SK-N-SH (cell line): Measurements from ENCODE around the gene AHCY. TPM values are rescaled to one million over a fixed set of nuclear protein-coding genes. Genes with fewer than 3 reads are reported as not detected.

Experiments used
- CTCF ChIA-PET: fragments of 300-600, 350-600 bp; formaldehyde crosslinking; extraction: SDS; loops from one replicate; lab custom pipeline; 2021; lab: Yijun Ruan, JAX
- POLR2A ChIA-PET: fragments of 350-600 bp; sonication (Branson Sonifier 250); formaldehyde crosslinking; extraction: SDS; loops from one replicate; lab custom pipeline; 2020; ENCODE audit warnings: antibody characterized with exemption, inconsistent platforms; lab: Yijun Ruan, JAX
- DNase-seq: peaks from one replicate; pipeline ENCODE4 v3.0.0; 2012
- H2AFZ ChIP-seq: fragments of 200-600 bp; sonication (generic); 2 replicates; pipeline ENCODE4 v1.8.1; 2016; ENCODE audit warnings: antibody characterized with exemption, mild to moderate bottlenecking, low read depth
- H3F3A ChIP-seq: fragments of 200-600 bp; sonication (generic); replicated peaks from 2 replicates; pipeline ENCODE3; 2016; ENCODE audit warnings: antibody characterized with exemption, mild to moderate bottlenecking; ENCODE audit not compliant: insufficient read depth
- H3K27ac ChIP-seq, 2 experiments: fragments of 200-500 bp in 1 of 2; fragments of 200-600 bp in 1 of 2; sonication (Bioruptor generic) in 1 of 2; sonication (generic), shearing (Covaris generic) in 1 of 2; 2 replicates each; pipeline versions ENCODE4 v1.5.1 to v1.6.1; 2014 to 2016; ENCODE audit warnings: low read depth in 2 of 2, inconsistent platforms in 1 of 2, low read length in 1 of 2, mild to moderate bottlenecking in 1 of 2, mixed read lengths in 1 of 2
- H3K27me3 ChIP-seq: fragments of 200-600 bp; sonication (generic), shearing (Covaris generic); 2 replicates; pipeline ENCODE4 v1.6.1; 2016; ENCODE audit warnings: mixed run types; ENCODE audit not compliant: insufficient read depth
- H3K36me3 ChIP-seq, 2 experiments: fragments of 200-500 bp in 1 of 2; fragments of 200-600 bp in 1 of 2; sonication (Bioruptor generic) in 1 of 2; sonication (generic) in 1 of 2; replicated peaks in 1 of 2; 2 replicates each; pipeline versions ENCODE3 to v1.5.1; 2014 to 2016; ENCODE audit warnings: low read length in 1 of 2, mild to moderate bottlenecking in 1 of 2; ENCODE audit not compliant: insufficient read depth in 2 of 2, control insufficient read depth in 1 of 2
- H3K4me1 ChIP-seq, 2 experiments: fragments of 200-500 bp in 1 of 2; fragments of 200-600 bp in 1 of 2; sonication (Bioruptor generic) in 1 of 2; sonication (generic), shearing (Covaris generic) in 1 of 2; 2 replicates each; pipeline versions ENCODE4 v1.5.1 to v1.6.1; 2014 to 2016; ENCODE audit warnings: low read depth in 1 of 2, low read length in 1 of 2, mixed run types in 1 of 2; ENCODE audit not compliant: insufficient read depth in 2 of 2, control insufficient read depth in 1 of 2
- H3K4me2 ChIP-seq: fragments of 200-600 bp; sonication (generic), shearing (Covaris generic); 2 replicates; pipeline ENCODE4 v1.6.1; 2017; ENCODE audit warnings: mixed run types
- H3K4me3 ChIP-seq, 2 experiments: fragments of 200-500 bp in 1 of 2; fragments of 200-600 bp in 1 of 2; sonication (Bioruptor generic) in 1 of 2; sonication (generic), shearing (Covaris generic) in 1 of 2; 2 replicates each; pipeline versions ENCODE4 v1.5.1 to v1.8.1; 2014 to 2016; ENCODE audit warnings: low read depth in 2 of 2, inconsistent platforms in 1 of 2, low read length in 1 of 2, mild to moderate bottlenecking in 1 of 2, mixed read lengths in 1 of 2, moderate library complexity in 1 of 2
- H3K79me2 ChIP-seq: fragments of 200-600 bp; sonication (generic); 2 replicates; pipeline ENCODE4 v1.8.1; 2017; ENCODE audit warnings: mild to moderate bottlenecking; ENCODE audit not compliant: insufficient read depth
- H3K9ac ChIP-seq: fragments of 200-600 bp; sonication (generic); 2 replicates; pipeline ENCODE4 v1.6.1; 2017; ENCODE audit warnings: mixed run types
- H3K9me2 ChIP-seq: fragments of 200-600 bp; sonication (generic); 2 replicates; pipeline ENCODE4 v1.6.1; 2017; ENCODE audit warnings: mixed run types
- H3K9me3 ChIP-seq: fragments of 200-600 bp; sonication (generic); 2 replicates; pipeline ENCODE4 v1.6.1; 2017; ENCODE audit warnings: mixed run types, mild to moderate bottlenecking, moderate library complexity
- H4K20me1 ChIP-seq: fragments of 200-600 bp; sonication (generic); 2 replicates; pipeline ENCODE4 v1.6.1; 2017; ENCODE audit warnings: mild to moderate bottlenecking, mixed run types; ENCODE audit not compliant: insufficient read depth
- CHD2 ChIP-seq: fragments of 150-350 bp; IDR thresholded peaks from 2 replicates; pipeline ENCODE4 v1.6.1; 2018; ENCODE audit warnings: low read length; ENCODE audit not compliant: partially characterized antibody
- ELF1 ChIP-seq: IDR thresholded peaks from 2 replicates; pipeline ENCODE4 v1.4.0; 2012
- EP300 ChIP-seq, 2 experiments: IDR thresholded peaks; 2 replicates each; pipeline versions ENCODE4 v1.4.0 to v1.6.1; 2012; ENCODE audit warnings: borderline replicate concordance in 1 of 2, low read depth in 1 of 2, low read length in 1 of 2
- EZH2phosphoT487 ChIP-seq: fragments of 200-600 bp; sonication (generic); IDR thresholded peaks from 2 replicates; pipeline ENCODE4 v1.6.1; 2017; ENCODE audit warnings: low read depth, mixed run types, mild to moderate bottlenecking, antibody characterized with exemption, moderate library complexity, borderline replicate concordance
- FOXM1 ChIP-seq: IDR thresholded peaks from 2 replicates; pipeline ENCODE4 v1.4.0; 2012; ENCODE audit warnings: low read depth, mild to moderate bottlenecking
- GABPA ChIP-seq: IDR thresholded peaks from 2 replicates; pipeline ENCODE4 v1.4.0; 2012; ENCODE audit warnings: low read depth, mild to moderate bottlenecking
- NRF1 ChIP-seq: IDR thresholded peaks from 2 replicates; pipeline ENCODE4 v1.6.1; 2012; ENCODE audit warnings: low read depth, mild to moderate bottlenecking, low read length
- RAD21 ChIP-seq: IDR thresholded peaks from 2 replicates; pipeline ENCODE4 v1.6.1; 2012; ENCODE audit warnings: mild to moderate bottlenecking, low read length
- RCOR1 ChIP-seq: fragments of 150-350 bp; IDR thresholded peaks from 2 replicates; pipeline ENCODE4 v1.6.1; 2017; ENCODE audit warnings: antibody characterized with exemption, low read length
- RFX5 ChIP-seq: IDR thresholded peaks from 2 replicates; pipeline ENCODE4 v1.6.1; 2012; ENCODE audit warnings: mild to moderate bottlenecking, improper control_type of control experiment, low read length
- RXRA ChIP-seq: IDR thresholded peaks from 2 replicates; pipeline ENCODE4 v1.4.0; 2012; ENCODE audit warnings: low read depth, mild to moderate bottlenecking, borderline replicate concordance
- SIN3A ChIP-seq: IDR thresholded peaks from 2 replicates; pipeline ENCODE4 v1.6.1; 2012; ENCODE audit warnings: low read depth, mild to moderate bottlenecking, low read length, moderate library complexity, borderline replicate concordance
- SMC3 ChIP-seq: IDR thresholded peaks from 2 replicates; pipeline ENCODE4 v1.6.1; 2012; ENCODE audit warnings: low read depth, low read length, improper control_type of control experiment
- TAF1 ChIP-seq: IDR thresholded peaks from 2 replicates; pipeline ENCODE4 v1.6.1; 2012; ENCODE audit warnings: low read depth, mild to moderate bottlenecking, low read length, moderate library complexity, borderline replicate concordance
- YY1 ChIP-seq: IDR thresholded peaks from 2 replicates; pipeline ENCODE4 v1.4.0; 2012; ENCODE audit warnings: low read depth, mild to moderate bottlenecking
- WGBS: methylation state at CpG from one replicate; pipeline ENCODE4 v1.1.6; 2017; ENCODE audit warnings: low lambda C conversion rate; 5-methylcytosine and 5-hydroxymethylcytosine counted together
- polyA plus RNA-seq, 3 experiments: library from polyadenylated mRNA; depleted of rRNA; stranded (reverse); fragments of >200 nt; gene quantifications; 2 replicates each; pipeline ENCODE4 v1.2.3, GENCODE V29; 2012
- TF ChIP-seq, protein P1 (sequence below): IDR thresholded peaks from 2 replicates; pipeline ENCODE4 v1.4.0; 2012; ENCODE audit warnings: low read depth
- TF ChIP-seq, protein P2 (sequence below): fragments of 200-600 bp; sonication (generic); IDR thresholded peaks from 2 replicates; pipeline ENCODE4 v1.6.1; 2017; ENCODE audit warnings: antibody characterized with exemption, mild to moderate bottlenecking, moderate library complexity
- TF ChIP-seq, protein P3 (sequence below): fragments of 150-350 bp; IDR thresholded peaks from 2 replicates; pipeline ENCODE4 v1.6.1; 2017; ENCODE audit warnings: antibody characterized with exemption, low read length, low read depth, borderline replicate concordance
- TF ChIP-seq, protein P4 (sequence below): fragments of 150-350 bp; IDR thresholded peaks from 2 replicates; pipeline ENCODE4 v1.6.1; 2016; ENCODE audit warnings: mild to moderate bottlenecking, low read depth, low read length
- TF ChIP-seq, protein P5 (sequence below): IDR thresholded peaks from 2 replicates; pipeline ENCODE4 v1.6.1; 2012; ENCODE audit warnings: mild to moderate bottlenecking, low read depth, low read length, moderate library complexity

AHCY gene
- polyA plus RNA-seq, 1 of the 3 experiments (the other 2 are of a cell fraction) = 196 TPM

DNA sequence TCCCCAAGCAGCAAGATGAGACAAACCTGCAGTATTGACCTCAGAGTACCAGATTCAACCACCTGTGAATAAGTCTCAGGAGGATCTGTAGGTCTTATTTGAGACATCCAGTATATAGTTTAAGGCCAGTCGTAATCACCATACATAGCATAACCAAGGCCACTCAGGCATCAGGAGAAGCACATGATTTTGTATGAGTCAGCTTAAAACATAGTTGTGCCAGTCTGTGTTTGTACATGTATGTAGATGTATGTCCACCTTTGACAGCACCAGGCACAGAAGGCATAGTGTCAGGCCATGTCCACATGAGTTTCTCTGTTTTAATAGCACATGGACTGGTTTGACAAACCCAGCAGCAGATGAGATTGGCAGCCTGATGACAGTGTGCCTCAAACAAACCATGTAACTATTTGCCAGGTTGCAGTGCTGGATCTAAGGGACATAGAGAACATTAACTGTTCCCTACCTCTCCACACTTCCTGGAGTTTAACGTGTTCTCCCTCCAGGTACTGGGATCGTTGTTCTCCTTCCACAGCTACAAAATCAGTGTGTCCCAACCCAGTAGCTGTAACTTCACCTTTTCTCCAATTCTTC is 70.6 kb downstream of the AHCY start:
- Histone ChIP-seq H3K27me3 (no peaks in the 10 kb centered on the region), H3K27ac (no peak overlapping the region), H3K4me2 (no peak overlapping the region), H3K9me3 (peaks cover 5% of the 10 kb centered on the region; the same call in 1 of the 2 replicates), H3F3A (no peaks in the 10 kb centered on the region), H4K20me1 (no peaks in the 10 kb centered on the region), H3K36me3 (no peaks in the 10 kb centered on the region), H3K9ac (no peak overlapping the region), H3K4me3 (no peak overlapping the region), H3K4me1 (no peaks in the 10 kb centered on the region), H3K9me2 (no peaks in the 10 kb centered on the region), H3K79me2 (no peaks in the 10 kb centered on the region), H2AFZ (no peak overlapping the region)
- TF ChIP-seq EZH2phosphoT487 = no peak
- TF ChIP-seq ELF1 = no peak
- no peak for DNase-seq
- POLR2A ChIA-PET = no interaction called here
- WGBS = 48% methylated on average over 3 of the region's 3 CpGs
- CTCF ChIA-PET = no interaction called here

DNA sequence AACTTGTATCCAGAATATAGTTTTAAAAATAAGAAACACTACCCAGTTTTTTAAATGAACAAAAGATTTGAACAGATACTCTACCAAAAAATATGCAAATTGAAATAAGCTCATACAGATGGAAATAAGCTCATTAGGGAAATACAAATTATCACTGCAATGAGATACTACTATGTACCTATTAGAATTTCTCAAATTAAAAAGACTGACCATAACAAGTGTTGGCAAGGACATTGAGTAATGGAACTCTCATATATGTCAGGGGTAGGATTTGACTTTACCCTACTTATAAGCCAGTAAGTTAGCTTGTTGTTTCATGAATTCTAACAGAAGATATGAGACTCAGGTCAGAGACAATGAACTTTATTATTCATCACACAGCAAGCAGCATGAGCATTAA is 71.5 kb downstream of the AHCY start:
- no peak overlapping the region for H2AFZ ChIP-seq
- H3K4me3 ChIP-seq = no peak overlapping the region
- no peaks in the 10 kb centered on the region for H3K79me2 ChIP-seq
- no peak overlapping the region for H3K4me2 ChIP-seq
- POLR2A ChIA-PET = no interaction called here
- H4K20me1 ChIP-seq = no peaks in the 10 kb centered on the region
- CTCF ChIA-PET = interaction anchor here (0.9 kb wide), 1 partner anchor 24 kb away, joined by 3 read pairs; no protein-coding TSS in a partner anchor
- no peaks in the 10 kb centered on the region for H3K4me1 ChIP-seq
- H3K9ac ChIP-seq = no peak overlapping the region
- H3K36me3 ChIP-seq = no peaks in the 10 kb centered on the region
- DNase-seq = no peak
- no peaks in the 10 kb centered on the region for H3K9me2 ChIP-seq
- no peaks in the 10 kb centered on the region for H3K27me3 ChIP-seq
- TF ChIP-seq RAD21 = no peak
- no peak for TF ChIP-seq YY1
- TF ChIP-seq, protein P1, sequence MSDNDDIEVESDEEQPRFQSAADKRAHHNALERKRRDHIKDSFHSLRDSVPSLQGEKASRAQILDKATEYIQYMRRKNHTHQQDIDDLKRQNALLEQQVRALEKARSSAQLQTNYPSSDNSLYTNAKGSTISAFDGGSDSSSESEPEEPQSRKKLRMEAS = no peak
- TF ChIP-seq SIN3A = no peak
- TF ChIP-seq NRF1 = no peak
- TF ChIP-seq RCOR1 = no peak
- no peak for TF ChIP-seq EP300 (IDR thresholded peaks at IDR 0.05; ENCODE audit: borderline replicate concordance in 1 of 2, low read depth in 1 of 2, low read length in 1 of 2)
- no peak for TF ChIP-seq FOXM1
- TF ChIP-seq CHD2 = no peak
- TF ChIP-seq TAF1 = no peak
- TF ChIP-seq, protein P2, sequence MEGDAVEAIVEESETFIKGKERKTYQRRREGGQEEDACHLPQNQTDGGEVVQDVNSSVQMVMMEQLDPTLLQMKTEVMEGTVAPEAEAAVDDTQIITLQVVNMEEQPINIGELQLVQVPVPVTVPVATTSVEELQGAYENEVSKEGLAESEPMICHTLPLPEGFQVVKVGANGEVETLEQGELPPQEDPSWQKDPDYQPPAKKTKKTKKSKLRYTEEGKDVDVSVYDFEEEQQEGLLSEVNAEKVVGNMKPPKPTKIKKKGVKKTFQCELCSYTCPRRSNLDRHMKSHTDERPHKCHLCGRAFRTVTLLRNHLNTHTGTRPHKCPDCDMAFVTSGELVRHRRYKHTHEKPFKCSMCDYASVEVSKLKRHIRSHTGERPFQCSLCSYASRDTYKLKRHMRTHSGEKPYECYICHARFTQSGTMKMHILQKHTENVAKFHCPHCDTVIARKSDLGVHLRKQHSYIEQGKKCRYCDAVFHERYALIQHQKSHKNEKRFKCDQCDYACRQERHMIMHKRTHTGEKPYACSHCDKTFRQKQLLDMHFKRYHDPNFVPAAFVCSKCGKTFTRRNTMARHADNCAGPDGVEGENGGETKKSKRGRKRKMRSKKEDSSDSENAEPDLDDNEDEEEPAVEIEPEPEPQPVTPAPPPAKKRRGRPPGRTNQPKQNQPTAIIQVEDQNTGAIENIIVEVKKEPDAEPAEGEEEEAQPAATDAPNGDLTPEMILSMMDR = no peak
- TF ChIP-seq RXRA = no peak
- TF ChIP-seq RFX5 = no peak
- TF ChIP-seq, protein P3, sequence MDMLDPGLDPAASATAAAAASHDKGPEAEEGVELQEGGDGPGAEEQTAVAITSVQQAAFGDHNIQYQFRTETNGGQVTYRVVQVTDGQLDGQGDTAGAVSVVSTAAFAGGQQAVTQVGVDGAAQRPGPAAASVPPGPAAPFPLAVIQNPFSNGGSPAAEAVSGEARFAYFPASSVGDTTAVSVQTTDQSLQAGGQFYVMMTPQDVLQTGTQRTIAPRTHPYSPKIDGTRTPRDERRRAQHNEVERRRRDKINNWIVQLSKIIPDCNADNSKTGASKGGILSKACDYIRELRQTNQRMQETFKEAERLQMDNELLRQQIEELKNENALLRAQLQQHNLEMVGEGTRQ = no peak
- TF ChIP-seq, protein P4, sequence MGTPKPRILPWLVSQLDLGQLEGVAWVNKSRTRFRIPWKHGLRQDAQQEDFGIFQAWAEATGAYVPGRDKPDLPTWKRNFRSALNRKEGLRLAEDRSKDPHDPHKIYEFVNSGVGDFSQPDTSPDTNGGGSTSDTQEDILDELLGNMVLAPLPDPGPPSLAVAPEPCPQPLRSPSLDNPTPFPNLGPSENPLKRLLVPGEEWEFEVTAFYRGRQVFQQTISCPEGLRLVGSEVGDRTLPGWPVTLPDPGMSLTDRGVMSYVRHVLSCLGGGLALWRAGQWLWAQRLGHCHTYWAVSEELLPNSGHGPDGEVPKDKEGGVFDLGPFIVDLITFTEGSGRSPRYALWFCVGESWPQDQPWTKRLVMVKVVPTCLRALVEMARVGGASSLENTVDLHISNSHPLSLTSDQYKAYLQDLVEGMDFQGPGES = no peak
- TF ChIP-seq SMC3 = no peak
- TF ChIP-seq, protein P5, sequence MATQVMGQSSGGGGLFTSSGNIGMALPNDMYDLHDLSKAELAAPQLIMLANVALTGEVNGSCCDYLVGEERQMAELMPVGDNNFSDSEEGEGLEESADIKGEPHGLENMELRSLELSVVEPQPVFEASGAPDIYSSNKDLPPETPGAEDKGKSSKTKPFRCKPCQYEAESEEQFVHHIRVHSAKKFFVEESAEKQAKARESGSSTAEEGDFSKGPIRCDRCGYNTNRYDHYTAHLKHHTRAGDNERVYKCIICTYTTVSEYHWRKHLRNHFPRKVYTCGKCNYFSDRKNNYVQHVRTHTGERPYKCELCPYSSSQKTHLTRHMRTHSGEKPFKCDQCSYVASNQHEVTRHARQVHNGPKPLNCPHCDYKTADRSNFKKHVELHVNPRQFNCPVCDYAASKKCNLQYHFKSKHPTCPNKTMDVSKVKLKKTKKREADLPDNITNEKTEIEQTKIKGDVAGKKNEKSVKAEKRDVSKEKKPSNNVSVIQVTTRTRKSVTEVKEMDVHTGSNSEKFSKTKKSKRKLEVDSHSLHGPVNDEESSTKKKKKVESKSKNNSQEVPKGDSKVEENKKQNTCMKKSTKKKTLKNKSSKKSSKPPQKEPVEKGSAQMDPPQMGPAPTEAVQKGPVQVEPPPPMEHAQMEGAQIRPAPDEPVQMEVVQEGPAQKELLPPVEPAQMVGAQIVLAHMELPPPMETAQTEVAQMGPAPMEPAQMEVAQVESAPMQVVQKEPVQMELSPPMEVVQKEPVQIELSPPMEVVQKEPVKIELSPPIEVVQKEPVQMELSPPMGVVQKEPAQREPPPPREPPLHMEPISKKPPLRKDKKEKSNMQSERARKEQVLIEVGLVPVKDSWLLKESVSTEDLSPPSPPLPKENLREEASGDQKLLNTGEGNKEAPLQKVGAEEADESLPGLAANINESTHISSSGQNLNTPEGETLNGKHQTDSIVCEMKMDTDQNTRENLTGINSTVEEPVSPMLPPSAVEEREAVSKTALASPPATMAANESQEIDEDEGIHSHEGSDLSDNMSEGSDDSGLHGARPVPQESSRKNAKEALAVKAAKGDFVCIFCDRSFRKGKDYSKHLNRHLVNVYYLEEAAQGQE = no peak
- no peak for TF ChIP-seq GABPA
- no peaks in the 10 kb centered on the region for H3F3A ChIP-seq
- H3K9me3 ChIP-seq = peaks cover 1% of the 10 kb centered on the region; the same call in 1 of the 2 replicates
- H3K27ac ChIP-seq = no peak overlapping the region
